D721Med (cell line): ENCODE results near the gene CORO2A.
"Not testable (repeated sequence)": the region's sequence is repeated elsewhere in the genome, so short reads cannot be mapped to it uniquely, and the experiment has no call there.

Experiments used
- DNase-seq: peaks from one replicate; pipeline ENCODE4 v3.0.0; 2011; ENCODE audit warnings: low spot score; ENCODE audit not compliant: insufficient read length
- FAIRE-seq: peaks from 2 replicates; lab custom pipeline; 2011; peaks lifted over from hg19 to GRCh38; lab: Jason Lieb, UNC
- CTCF ChIP-seq: IDR thresholded peaks from 2 replicates; pipeline ENCODE4 v1.5.1; 2012; ENCODE audit warnings: mild to moderate bottlenecking, control low read depth; ENCODE audit not compliant: insufficient read depth; ENCODE audit errors: missing control alignments

The CORO2A gene

GRCh38 chr9:98128316-98128715 lies 64.1 kb downstream of the CORO2A start:
- no peak for DNase-seq
- no peak for FAIRE-seq
- no peak for TF ChIP-seq CTCF

- TF ChIP-seq CTCF = no peak
- FAIRE-seq (no peak), DNase-seq (no peak)
Measured at GRCh38 chr9:98127226-98127625, 65.2 kb downstream of the CORO2A start.

- FAIRE-seq (no peak), DNase-seq (no peak)
- TF ChIP-seq CTCF = no peak
Measured at GRCh38 chr9:98124637-98125426, 67.6 kb downstream of the CORO2A start.

- not testable (repeated sequence) for DNase-seq, FAIRE-seq
Measured at GRCh38 chr9:98124091-98124490, 68.3 kb downstream of the CORO2A start.

GRCh38 chr9:98121058-98121457 lies 71.4 kb downstream of the CORO2A start:
- FAIRE-seq = no peak
- no peak for DNase-seq
- no peak for TF ChIP-seq CTCF

GRCh38 chr9:98120476-98120875 lies 72.0 kb downstream of the CORO2A start:
- FAIRE-seq (no peak), DNase-seq (no peak)
- TF ChIP-seq CTCF = no peak

GRCh38 chr9:98118640-98119601 lies 73.5 kb downstream of the CORO2A start, which contains the start of gene TRIM14:
Gene TRIM14, minus strand, starts transcription at chr9:98119222. Its CDS starts 34 bp downstream, at chr9:98119188.
- DNase-seq (no peak), FAIRE-seq (no peak)
- TF ChIP-seq CTCF = no peak
